Vagina (tissue), 2 donors: ENCODE results near the gene GALR1.

Experiments used
- CTCF ChIP-seq, 3 experiments: fragments of 450-650 bp in 2 of 3; fragments of 200-600 bp in 1 of 3; sonication (generic) in 1 of 3; IDR thresholded peaks; one replicate each; pipeline ENCODE4 v1.5.1; 2017 to 2019; ENCODE audit warnings: antibody characterized with exemption in 3 of 3, mild to moderate bottlenecking in 2 of 3, moderate library complexity in 2 of 3
- POLR2AphosphoS5 ChIP-seq, 2 donors: sonication (generic); formaldehyde crosslinking; IDR thresholded peaks; one replicate each; pipeline ENCODE4 v1.9.0; 2017; ENCODE audit warnings: antibody characterized with exemption in 2 of 2, mild to moderate bottlenecking in 2 of 2, low read depth in 1 of 2; ENCODE audit not compliant: insufficient read depth in 1 of 2

- TF ChIP-seq POLR2AphosphoS5 (IDR thresholded peaks at IDR 0.05; ENCODE audit: insufficient read depth in 1 of 2, low read depth in 1 of 2) (no peak), CTCF (IDR thresholded peaks at IDR 0.05) (no peak)
Measured at GRCh38 chr18:77300579-77300978, 50.9 kb downstream of the GALR1 start.
